ENCODE data around the gene SP140. TPM values are rescaled to one million over a fixed set of nuclear protein-coding genes. Genes with fewer than 3 reads are reported as not detected.

SP140 gene
- total and polyA plus RNA-seq, 2 of the 8 experiments (the other 6 are each of a cell fraction or from before 2014, with no cell fraction given), result 0.23 to 1.3 TPM

GRCh38 chr2:230226051-230226551 lies 565 bp downstream of the SP140 start:
- CTCF ChIA-PET (ENCODE audit: partially characterized antibody), result no interaction called here
- DNase-seq (ENCODE audit: low read depth in 1 of 2, low spot score in 2 of 2) (no peak), FAIRE-seq (no peak)
- TF ChIP-seq BCL11A (IDR thresholded peaks at IDR 0.05; ENCODE audit: low read depth in 2 of 2, low read length in 2 of 2) (no peak), ATF3 (IDR thresholded peaks at IDR 0.05; ENCODE audit: insufficient read depth, low read depth, low read length) (no peak), RXRA (IDR thresholded peaks at IDR 0.05; ENCODE audit: insufficient read depth, low read depth, low read length) (no peak), EGR1 (IDR thresholded peaks at IDR 0.05; ENCODE audit: borderline replicate concordance, low read depth, low read length) (no peak), BRCA1 (IDR thresholded peaks at IDR 0.05; ENCODE audit: low read depth, low read length) (no peak), CTBP2 (IDR thresholded peaks at IDR 0.05; ENCODE audit: borderline replicate concordance, insufficient read depth, insufficient read length, low read length) (no peak), EP300 (IDR thresholded peaks at IDR 0.05; ENCODE audit: borderline replicate concordance in 1 of 2, low read depth in 2 of 2, low read length in 2 of 2) (no peak), SP1 (IDR thresholded peaks at IDR 0.05; ENCODE audit: low read depth, low read length) (no peak), SP4 (IDR thresholded peaks at IDR 0.05; ENCODE audit: low read length) (no peak), HDAC6 (IDR thresholded peaks at IDR 0.05; ENCODE audit: low read depth, low read length) (no peak), RFX5 (IDR thresholded peaks at IDR 0.05; ENCODE audit: borderline replicate concordance, low read depth, low read length) (no peak), HDAC2 (IDR thresholded peaks at IDR 0.05; ENCODE audit: borderline replicate concordance in 1 of 2, low read depth in 2 of 2, low read length in 2 of 2) (no peak), SRF (IDR thresholded peaks at IDR 0.05; ENCODE audit: low read depth, low read length) (no peak), POLR2A (IDR thresholded peaks at IDR 0.05; ENCODE audit: control extremely low read depth in 1 of 2, low read depth in 2 of 2, low read length in 2 of 2) (no peak)

More at GRCh38 chr2:230226051-230226551, 565 bp downstream of the SP140 start:
- no peaks in the 10 kb centered on the region for H3K79me2 ChIP-seq (ENCODE audit: control insufficient read depth in 1 of 2, insufficient read depth in 2 of 2, low read length in 2 of 2)
- no peaks in the 10 kb centered on the region for H4K20me1 ChIP-seq (replicated peaks in 1 of 2; ENCODE audit: control insufficient read depth in 1 of 2, insufficient read depth in 2 of 2, low read length in 2 of 2)
- no peak overlapping the region for H2AFZ ChIP-seq (ENCODE audit: low read length)
- H3K23ac ChIP-seq (ENCODE audit: insufficient read length), result no peak overlapping the region
- H3K4ac ChIP-seq (replicated peaks; ENCODE audit: insufficient read length, low read depth, low read length), result no peak overlapping the region
- WGBS, 2 experiments (ENCODE audit: extremely low coverage in 1 of 2, insufficient coverage in 1 of 2, insufficient read length in 1 of 2, insufficient replicate concordance in 2 of 2, low coverage in 1 of 2, low lambda C conversion rate in 2 of 2, missing lambda C conversion rate in 1 of 2), result 94% methylated on average over 4 of the region's 4 CpGs; no CpG with 5 or more reads in 1 of the 2 experiments
- 0 out of 2 replicates have a peak, but pooled peaks cover 2% of the 10 kb centered on the region for H3K23me2 ChIP-seq (ENCODE audit: low read depth, low read length)
- H3K9ac ChIP-seq (replicated peaks in 1 of 4; ENCODE audit: extremely low read depth in 1 of 4, low read depth in 3 of 4, low read length in 3 of 4), result no peak overlapping the region
- H3K36me3 ChIP-seq (ENCODE audit: control insufficient read depth in 2 of 4, insufficient read depth in 4 of 4, low read length in 3 of 4), result no peaks in the 10 kb centered on the region; a peak in 1 of 8 replicates
- H4K8ac ChIP-seq (ENCODE audit: extremely low read depth, insufficient read depth, low read length), result no peak overlapping the region
- no peak overlapping the region for H3K56ac ChIP-seq (replicated peaks; ENCODE audit: insufficient read length, low read depth, low read length)
- no peaks in the 10 kb centered on the region for H3K27me3 ChIP-seq (replicated peaks in 1 of 4; ENCODE audit: control insufficient read depth in 3 of 4, extremely low read depth in 1 of 4, insufficient read depth in 3 of 4, low read length in 3 of 4)
- H3K4me1 ChIP-seq (replicated peaks in 1 of 4; ENCODE audit: control insufficient read depth in 3 of 4, insufficient read depth in 4 of 4, low read length in 3 of 4), result no peaks in the 10 kb centered on the region; a peak in 1 of 7 replicates
- no peak overlapping the region for H2AK5ac ChIP-seq (ENCODE audit: low read depth, low read length)
- H3K9me3 ChIP-seq (ENCODE audit: insufficient read depth in 2 of 2, low read depth in 1 of 2, low read length in 1 of 2), result no peaks in the 10 kb centered on the region; a peak in 1 of 4 replicates
- no peaks in the 10 kb centered on the region for H3K79me1 ChIP-seq (ENCODE audit: low read depth, low read length)
- H4K91ac ChIP-seq (replicated peaks; ENCODE audit: insufficient read length, low read length), result no peak overlapping the region
- POLR2A ChIA-PET (ENCODE audit: partially characterized antibody), result no interaction called here
- no peak overlapping the region for H2BK12ac ChIP-seq (ENCODE audit: low read depth, low read length)
- H2BK5ac ChIP-seq (ENCODE audit: low read depth, low read length), result no peak overlapping the region
- H2BK20ac ChIP-seq (ENCODE audit: low read length), result no peak overlapping the region
- no peak overlapping the region for H3K14ac ChIP-seq (ENCODE audit: insufficient read length)
- H3K4me3 ChIP-seq (ENCODE audit: extremely low read depth in 1 of 4, insufficient read depth in 2 of 4, low read depth in 3 of 4, low read length in 4 of 4), result no peak overlapping the region
- no peak overlapping the region for H2BK15ac ChIP-seq (ENCODE audit: low read length)
- no peak overlapping the region for H3K27ac ChIP-seq (ENCODE audit: low read depth, low read length)
- H3K4me2 ChIP-seq (ENCODE audit: insufficient read depth in 1 of 2, low read depth in 2 of 2, low read length in 2 of 2), result no peak overlapping the region
- H2BK120ac ChIP-seq (replicated peaks; ENCODE audit: low read depth, low read length), result no peak overlapping the region
- H3K18ac ChIP-seq (ENCODE audit: extremely low read depth, low read length), result no peak overlapping the region
- H4K5ac ChIP-seq (ENCODE audit: insufficient read length, low read depth, low read length), result no peak overlapping the region
